Keratinocyte (primary cell): ENCODE measurements around the gene UQCRH.

Experiments used
- EZH2 ChIP-seq: IDR thresholded peaks from one replicate; pipeline ENCODE4 v1.6.1; 2012; ENCODE audit warnings: inconsistent platforms, mild to moderate bottlenecking, low read length, moderate library complexity
- TF ChIP-seq, protein P1 (sequence below), 3 experiments: IDR thresholded peaks in 1 of 3; conservative IDR thresholded peaks in 1 of 3; optimal IDR thresholded peaks in 1 of 3; 2 replicates in 2 of 3; 3 replicates in 1 of 3; pipeline versions ENCODE3 to v1.5.1; 2011; ENCODE audit warnings: low read length in 3 of 3, mild to moderate bottlenecking in 3 of 3, moderate library complexity in 2 of 3, control low read depth in 1 of 3, inconsistent platforms in 1 of 3; ENCODE audit not compliant: insufficient read depth in 2 of 3; ENCODE audit errors: extremely low read depth in 1 of 3

DNA sequence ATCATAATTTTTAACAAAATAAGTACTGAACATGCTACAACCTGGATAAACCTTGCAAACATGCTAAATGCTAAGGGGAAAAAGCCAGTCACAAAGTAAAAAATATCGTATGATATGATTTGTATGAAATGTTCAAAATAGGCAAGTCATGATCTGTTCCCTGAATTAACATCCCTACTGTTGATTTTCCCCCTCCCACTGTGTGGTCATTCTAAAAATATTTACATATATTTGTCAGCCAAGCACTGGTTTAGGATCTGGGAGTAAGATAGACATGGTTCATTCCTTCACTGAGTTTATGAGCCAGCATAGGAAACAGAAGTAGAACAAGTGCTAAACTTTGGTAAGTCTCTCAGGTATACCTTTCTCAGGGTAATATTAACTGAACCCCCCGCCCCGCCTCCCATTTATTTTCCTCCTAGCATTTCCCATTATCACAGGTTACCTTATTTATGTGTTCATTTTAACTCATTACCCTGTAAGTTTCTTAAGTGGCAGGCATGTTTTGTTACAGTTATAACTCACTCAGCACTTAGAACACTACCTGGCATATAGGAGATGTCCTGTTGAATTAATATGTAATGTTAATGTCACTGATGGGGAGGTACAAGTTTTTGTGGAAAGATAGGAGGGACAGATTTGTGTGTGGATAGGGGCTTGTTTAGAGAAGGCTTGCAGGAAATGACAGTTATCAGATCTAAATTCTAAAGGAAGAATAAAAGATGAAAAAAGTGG is 12.3 kb downstream of the UQCRH start:
- TF ChIP-seq, protein P1, sequence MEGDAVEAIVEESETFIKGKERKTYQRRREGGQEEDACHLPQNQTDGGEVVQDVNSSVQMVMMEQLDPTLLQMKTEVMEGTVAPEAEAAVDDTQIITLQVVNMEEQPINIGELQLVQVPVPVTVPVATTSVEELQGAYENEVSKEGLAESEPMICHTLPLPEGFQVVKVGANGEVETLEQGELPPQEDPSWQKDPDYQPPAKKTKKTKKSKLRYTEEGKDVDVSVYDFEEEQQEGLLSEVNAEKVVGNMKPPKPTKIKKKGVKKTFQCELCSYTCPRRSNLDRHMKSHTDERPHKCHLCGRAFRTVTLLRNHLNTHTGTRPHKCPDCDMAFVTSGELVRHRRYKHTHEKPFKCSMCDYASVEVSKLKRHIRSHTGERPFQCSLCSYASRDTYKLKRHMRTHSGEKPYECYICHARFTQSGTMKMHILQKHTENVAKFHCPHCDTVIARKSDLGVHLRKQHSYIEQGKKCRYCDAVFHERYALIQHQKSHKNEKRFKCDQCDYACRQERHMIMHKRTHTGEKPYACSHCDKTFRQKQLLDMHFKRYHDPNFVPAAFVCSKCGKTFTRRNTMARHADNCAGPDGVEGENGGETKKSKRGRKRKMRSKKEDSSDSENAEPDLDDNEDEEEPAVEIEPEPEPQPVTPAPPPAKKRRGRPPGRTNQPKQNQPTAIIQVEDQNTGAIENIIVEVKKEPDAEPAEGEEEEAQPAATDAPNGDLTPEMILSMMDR (optimal IDR thresholded peaks at IDR 0.05 in 1 of 3, IDR thresholded peaks at IDR 0.05 in 1 of 3, conservative IDR thresholded peaks at IDR 0.05 in 1 of 3; ENCODE audit: extremely low read depth in 1 of 3, insufficient read depth in 2 of 3, low read length in 3 of 3), result no peak
- TF ChIP-seq EZH2, result no peak
